Activated CD8-positive, alpha-beta memory T cell treated with anti-CD3 and anti-CD28 coated beads for 36 hours (primary cell): ENCODE results near the gene EFTUD2. TPM values are rescaled to one million over a fixed set of nuclear protein-coding genes. Genes with fewer than 3 reads are reported as not detected.

Experiments
- CTCF ChIA-PET: fragments of 350-600 bp; sonication (Branson Sonifier 250); formaldehyde crosslinking; loops from one replicate; lab custom pipeline; 2021; ENCODE audit warnings: antibody characterized with exemption; lab: Charles Lee
- POLR2A ChIA-PET: fragments of 350-600 bp; sonication (Branson Sonifier 250); formaldehyde crosslinking; loops from one replicate; lab custom pipeline; 2021; ENCODE audit warnings: antibody characterized with exemption; lab: Charles Lee
- total RNA-seq, 2 experiments: library from RNA; stranded (reverse); gene quantifications; one replicate each; pipeline ENCODE4 v1.2.3, GENCODE V29; 2021

EFTUD2 gene
- total RNA-seq, 2 experiments from 2014 or later: 239 to 242 TPM

- ChIA-PET CTCF (interaction anchor here (0.9 kb wide), 1 partner anchor 143 kb away, joined by 3 read pairs; no protein-coding TSS in a partner anchor), POLR2A (no interaction called here)
Measured at GRCh38 chr17:44903012-44903685, 3.9 kb upstream of the EFTUD2 start.

- POLR2A ChIA-PET: no interaction called here
- CTCF ChIA-PET: interaction anchor here (0.9 to 1.2 kb wide), 2 partner anchors 18 to 144 kb away, joined by 3 read pairs; no protein-coding TSS in a partner anchor
Measured at GRCh38 chr17:44902135-44902760, 3.0 kb upstream of the EFTUD2 start.

- POLR2A ChIA-PET: no interaction called here
Measured at GRCh38 chr17:44901411-44901921, 2.2 kb upstream of the EFTUD2 start.

GRCh38 chr17:44900894-44901293 is 1.6 kb upstream of the EFTUD2 start:
- ChIA-PET CTCF (no interaction called here), POLR2A (no interaction called here)

More at GRCh38 chr17:44901411-44901921, 2.2 kb upstream of the EFTUD2 start:
- CTCF ChIA-PET: interaction anchor here (1.2 kb wide), 1 partner anchor 18 kb away, joined by 3 read pairs; no protein-coding TSS in a partner anchor

- POLR2A ChIA-PET: interaction anchor here (1.0 kb wide), 1 partner anchor 11 kb away, joined by 3 read pairs; no protein-coding TSS in a partner anchor
Measured at GRCh38 chr17:44898768-44899073, 524 bp downstream of the EFTUD2 start.

GRCh38 chr17:44894642-44895041 is 4.6 kb downstream of the EFTUD2 start:
- CTCF ChIA-PET: interaction anchor here (1.3 to 1.4 kb wide), 2 partner anchors 16 kb away, joined by 3 to 4 read pairs; no protein-coding TSS in a partner anchor

More at GRCh38 chr17:44898768-44899073, 524 bp downstream of the EFTUD2 start:
- CTCF ChIA-PET: interaction anchor here (1.0 to 1.9 kb wide), 5 partner anchors 9 to 236 kb away, joined by 3 to 9 read pairs (median 5); partner anchors contain the start of gene ACBD4

GRCh38 chr17:44892250-44892649 is 7.0 kb downstream of the EFTUD2 start:
- POLR2A ChIA-PET: no interaction called here
- CTCF ChIA-PET: interaction anchor here (1.1 kb wide), 1 partner anchor 243 kb away, joined by 3 read pairs; the partner anchor contains the start of gene ACBD4

More at GRCh38 chr17:44894642-44895041, 4.6 kb downstream of the EFTUD2 start:
- POLR2A ChIA-PET: interaction anchor here (0.6 to 0.7 kb wide), 2 partner anchors 44 to 169 kb away, joined by 3 to 6 read pairs; no protein-coding TSS in a partner anchor

- ChIA-PET POLR2A (no interaction called here), CTCF (interaction anchor here (1.3 kb wide), 1 partner anchor 10 kb away, joined by 3 read pairs; the partner anchor contains the start of gene EFTUD2)
Measured at GRCh38 chr17:44889003-44889402, 10.2 kb downstream of the EFTUD2 start.

- ChIA-PET CTCF (no interaction called here), POLR2A (interaction anchor here (1.1 kb wide), 1 partner anchor 11 kb away, joined by 3 read pairs; the partner anchor contains the start of gene EFTUD2)
Measured at GRCh38 chr17:44887971-44888954, 11.0 kb downstream of the EFTUD2 start.

- POLR2A ChIA-PET: no interaction called here
- CTCF ChIA-PET: no interaction called here
Measured at GRCh38 chr17:44887016-44887415, 12.2 kb downstream of the EFTUD2 start.

- ChIA-PET POLR2A (no interaction called here), CTCF (interaction anchor here (1.8 kb wide), 1 partner anchor 135 kb away, joined by 5 read pairs; no protein-coding TSS in a partner anchor)
Measured at GRCh38 chr17:44884941-44885340, 14.3 kb downstream of the EFTUD2 start.

GRCh38 chr17:44881145-44881544 is 18.1 kb downstream of the EFTUD2 start:
- ChIA-PET CTCF (interaction anchor here (0.9 kb wide), 1 partner anchor 122 kb away, joined by 3 read pairs; no protein-coding TSS in a partner anchor), POLR2A (no interaction called here)

GRCh38 chr17:44880062-44880461 is 19.2 kb downstream of the EFTUD2 start:
- ChIA-PET POLR2A (interaction anchor here (0.5 kb wide), 1 partner anchor 870 kb away, joined by 3 read pairs; no protein-coding TSS in a partner anchor), CTCF (interaction anchor here (2.5 kb wide), 1 partner anchor 101 kb away, joined by 10 read pairs; no protein-coding TSS in a partner anchor)

- ChIA-PET POLR2A (no interaction called here), CTCF (interaction anchor here (0.8 to 2.5 kb wide), 4 partner anchors 13 to 104 kb away, joined by 3 to 10 read pairs (median 6); no protein-coding TSS in a partner anchor)
Measured at GRCh38 chr17:44879376-44879775, 19.9 kb downstream of the EFTUD2 start.

GRCh38 chr17:44878627-44879221 is 20.5 kb downstream of the EFTUD2 start:
- ChIA-PET POLR2A (no interaction called here), CTCF (interaction anchor here (0.8 to 2.5 kb wide), 6 partner anchors 12 to 503 kb away, joined by 3 to 10 read pairs (median 3); no protein-coding TSS in a partner anchor)

GRCh38 chr17:44877121-44877520 is 22.1 kb downstream of the EFTUD2 start:
- POLR2A ChIA-PET: no interaction called here

GRCh38 chr17:44875761-44876160 is 23.5 kb downstream of the EFTUD2 start:
- ChIA-PET POLR2A (no interaction called here), CTCF (interaction anchor here (0.8 to 1.1 kb wide), 2 partner anchors 45 to 146 kb away, joined by 3 read pairs; no protein-coding TSS in a partner anchor)

More at GRCh38 chr17:44877121-44877520, 22.1 kb downstream of the EFTUD2 start:
- CTCF ChIA-PET: interaction anchor here (0.8 to 1.3 kb wide), 3 partner anchors 12 to 98 kb away, joined by 3 to 4 read pairs (median 3); no protein-coding TSS in a partner anchor
